ENCODE data around the gene ZNF223. TPM values are rescaled to one million over a fixed set of nuclear protein-coding genes. Genes with fewer than 3 reads are reported as not detected.

The ZNF223 gene
- total and polyA plus RNA-seq, 9 of the 15 experiments (the other 6 are each of a cell fraction or from before 2014, with no cell fraction given), result 0.21 to 1.8 (median 0.71) TPM

- TF ChIP-seq CREB5 (CRISPR knock-in tag; IDR thresholded peaks at IDR 0.05) (no peak), MCM3 (IDR thresholded peaks at IDR 0.05) (no peak), IRF2 (CRISPR knock-in tag; IDR thresholded peaks at IDR 0.05) (no peak), KDM1A (IDR thresholded peaks at IDR 0.05) (no peak), ZNF253 (CRISPR knock-in tag; conservative IDR thresholded peaks at IDR 0.05) (no peak), ADNP (tag; IDR thresholded peaks at IDR 0.05) (no peak), MLX (CRISPR knock-in tag; conservative IDR thresholded peaks at IDR 0.05) (no peak), ZNF280B (CRISPR knock-in tag; IDR thresholded peaks at IDR 0.05) (no peak), GATA2 (CRISPR knock-in tag; IDR thresholded peaks at IDR 0.05) (no peak), ARHGAP35 (IDR thresholded peaks at IDR 0.05; ENCODE audit: partially characterized antibody) (no peak), HMG20B (CRISPR knock-in tag; IDR thresholded peaks at IDR 0.05) (no peak), ZC3H8 (IDR thresholded peaks at IDR 0.05) (no peak), SAP30 (IDR thresholded peaks at IDR 0.05; ENCODE audit: borderline replicate concordance, insufficient read depth, low read depth, low read length, poor library complexity, severe bottlenecking) (no peak), CBFA2T3 (IDR thresholded peaks at IDR 0.05) (no peak), ZNF764 (CRISPR knock-in tag; IDR thresholded peaks at IDR 0.05; ENCODE audit: low read depth) (no peak), ZFP36 (IDR thresholded peaks at IDR 0.05; ENCODE audit: low read depth, low read length, partially characterized antibody) (no peak), CHAMP1 (IDR thresholded peaks at IDR 0.05) (no peak), CC2D1A (IDR thresholded peaks at IDR 0.05) (no peak), POLR2A (conservative IDR thresholded peaks at IDR 0.05) (0 out of 2 replicates have a peak, but pooled peaks have one; percentile 32), CREB3L1 (IDR thresholded peaks at IDR 0.05; ENCODE audit: borderline replicate concordance, low read depth) (peak; percentile 69; the same call in 1 of the 2 replicates), PHTF2 (CRISPR knock-in tag; IDR thresholded peaks at IDR 0.05) (no peak), BRD9 (IDR thresholded peaks at IDR 0.05; ENCODE audit: low read depth, partially characterized antibody) (no peak)
Measured at GRCh38 chr19:44071824-44072542, 20.1 kb downstream of the ZNF223 start, which contains the start of gene ZNF284 (continued).
